Measurements from ENCODE around the gene TMEM171. TPM values are rescaled to one million over a fixed set of nuclear protein-coding genes. Genes with fewer than 3 reads are reported as not detected.

TMEM171 gene
- total RNA-seq, 2 experiments from 2014 or later = not detected

- H3K4me1 ChIP-seq (ENCODE audit: insufficient read depth, low read length) = no peaks in the 10 kb centered on the region
- Mint-ChIP-seq H3K27ac (no peak overlapping the region), H3K9me3 (no peaks in the 10 kb centered on the region), H3K4me1 (ENCODE audit: low read depth) (peaks cover 8% of the 10 kb centered on the region), H3K27me3 (peaks cover 85% of the 10 kb centered on the region), H3K36me3 (ENCODE audit: low read depth) (no peaks in the 10 kb centered on the region), H3K4me3 (no peak overlapping the region)
- H3K36me3 ChIP-seq (ENCODE audit: insufficient read depth, low read length) = no peaks in the 10 kb centered on the region
- peaks cover 0 to 6% of the 10 kb centered on the region in 2 experiments for H3K9me3 ChIP-seq (ENCODE audit: control insufficient read depth in 1 of 2, insufficient read depth in 1 of 2, low read length in 2 of 2)
- no peak overlapping the region for H3K27ac ChIP-seq (ENCODE audit: low read depth in 1 of 2, low read length in 2 of 2)
- CTCF ChIA-PET = no interaction called here
- DNase-seq (no peak), ATAC-seq (ENCODE audit: poor library complexity) (no peak)
- TF ChIP-seq CTCF (IDR thresholded peaks at IDR 0.05) = no peak
- intact Hi-C loops (cut with DNase I, micrococcal nuclease) = no loop called here
- H3K27me3 ChIP-seq (ENCODE audit: control insufficient read depth in 1 of 2, insufficient read depth in 2 of 2, low read length in 2 of 2) = peaks cover 49 to 70% of the 10 kb centered on the region in 2 experiments
- POLR2A ChIA-PET = no interaction called here
- no peak overlapping the region for H3K4me3 ChIP-seq (ENCODE audit: low read length)
Measured at GRCh38 chr5:73153513-73153912, 33.1 kb downstream of the TMEM171 start.

GRCh38 chr5:73154208-73155006 is 34.0 kb downstream of the TMEM171 start:
- no peak overlapping the region for H3K27ac ChIP-seq (ENCODE audit: low read depth in 1 of 2, low read length in 2 of 2)
- no peak overlapping the region for H3K27ac Mint-ChIP-seq

More at GRCh38 chr5:73154208-73155006, 34.0 kb downstream of the TMEM171 start:
- Histone ChIP-seq H3K4me3 (ENCODE audit: low read length) (no peak overlapping the region), H3K9me3 (ENCODE audit: control insufficient read depth in 1 of 2, insufficient read depth in 1 of 2, low read length in 2 of 2) (peaks cover 0 to 6% of the 10 kb centered on the region in 2 experiments), H3K36me3 (ENCODE audit: insufficient read depth, low read length) (no peaks in the 10 kb centered on the region), H3K27me3 (ENCODE audit: control insufficient read depth in 1 of 2, insufficient read depth in 2 of 2, low read length in 2 of 2) (peaks cover 49 to 71% of the 10 kb centered on the region in 2 experiments), H3K4me1 (ENCODE audit: insufficient read depth, low read length) (peaks cover 4% of the 10 kb centered on the region)
- DNase-seq = no peak
- CTCF ChIA-PET = no interaction called here
- ATAC-seq (ENCODE audit: poor library complexity) = no peak
- TF ChIP-seq CTCF (IDR thresholded peaks at IDR 0.05) = no peak
- POLR2A ChIA-PET = no interaction called here
- Mint-ChIP-seq H3K9me3 (no peaks in the 10 kb centered on the region), H3K4me3 (no peak overlapping the region), H3K36me3 (ENCODE audit: low read depth) (no peaks in the 10 kb centered on the region), H3K4me1 (ENCODE audit: low read depth) (peaks cover 14% of the 10 kb centered on the region), H3K27me3 (peaks cover 84% of the 10 kb centered on the region)
- intact Hi-C loops (cut with DNase I, micrococcal nuclease) = no loop called here

Data from CD4-positive, alpha-beta T cell (primary cell).